HEK293 (cell line): Measurements from ENCODE around the gene CMTM5.
"Not testable (repeated sequence)": the region's sequence is repeated elsewhere in the genome, so short reads cannot be mapped to it uniquely, and the experiment has no call there.

ENCODE experiments used
- HOXD13 ChIP-seq: sonication (generic); formaldehyde crosslinking; IDR thresholded peaks from 2 replicates; pipeline ENCODE4 v1.8.0; 2022; ENCODE audit warnings: missing genetic modification reagents, borderline replicate concordance
- REPIN1 ChIP-seq: fragments of 450-650 bp; formaldehyde crosslinking; IDR thresholded peaks from 2 replicates; pipeline ENCODE4 v1.5.1; 2017; ENCODE audit warnings: missing biosample characterization, missing genetic modification characterization, low read depth
- ZNF24 ChIP-seq: fragments of 450-650 bp; formaldehyde crosslinking; IDR thresholded peaks from 2 replicates; pipeline ENCODE4 v1.5.1; 2016; ENCODE audit warnings: missing biosample characterization, missing genetic modification characterization
- ZNF341 ChIP-seq: fragments of 450-650 bp; formaldehyde crosslinking; IDR thresholded peaks from 2 replicates; pipeline ENCODE4; 2016; ENCODE audit warnings: low read depth, missing biosample characterization, missing genetic modification characterization
- ZNF776 ChIP-seq: fragments of 450-650 bp; formaldehyde crosslinking; IDR thresholded peaks from 2 replicates; pipeline ENCODE4 v1.5.0; 2017; ENCODE audit warnings: missing biosample characterization, missing genetic modification characterization, borderline replicate concordance
- ZNF777 ChIP-seq: fragments of 450-650 bp; formaldehyde crosslinking; IDR thresholded peaks from 2 replicates; pipeline ENCODE4 v1.5.1; 2017; ENCODE audit warnings: missing biosample characterization, missing genetic modification characterization, borderline replicate concordance
- TF ChIP-seq, protein P1 (sequence below): fragments of 450-650 bp; formaldehyde crosslinking; IDR thresholded peaks from 2 replicates; pipeline ENCODE4 v1.5.1; 2016; ENCODE audit warnings: missing biosample characterization, missing genetic modification characterization
- TF ChIP-seq, protein P2 (sequence below): fragments of 450-650 bp; formaldehyde crosslinking; IDR thresholded peaks from 2 replicates; pipeline ENCODE4 v1.5.1; 2016; ENCODE audit warnings: missing biosample characterization, missing genetic modification characterization

DNA sequence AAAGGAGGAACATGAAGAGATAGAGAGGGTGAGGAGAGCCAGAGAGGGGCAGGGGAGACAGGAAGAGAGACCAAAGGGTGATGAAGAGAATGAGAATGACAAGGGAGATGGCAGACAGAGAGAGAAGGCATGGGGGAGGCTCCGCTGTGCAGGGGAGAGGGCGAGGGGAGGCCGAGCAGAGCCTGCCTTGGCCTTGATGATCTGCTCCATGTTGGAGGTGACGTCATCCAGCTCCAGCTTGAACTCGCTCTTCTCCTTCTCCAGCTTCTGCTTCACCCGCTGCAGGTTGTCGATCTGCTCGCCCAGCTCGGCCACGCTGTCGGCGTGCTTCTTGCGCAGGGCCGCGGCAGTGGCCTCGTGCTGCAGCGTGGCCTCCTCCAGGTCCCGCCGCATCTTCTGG lies 13.0 kb downstream of the CMTM5 start:
- TF ChIP-seq ZNF24 (tag by site-specific recombination); HOXD13 (CRISPR knock-in tag); ZNF776 (tag by site-specific recombination); REPIN1; ZNF777 (tag by site-specific recombination); ZNF341 (tag by site-specific recombination): not testable (repeated sequence)
- TF ChIP-seq, protein P1, sequence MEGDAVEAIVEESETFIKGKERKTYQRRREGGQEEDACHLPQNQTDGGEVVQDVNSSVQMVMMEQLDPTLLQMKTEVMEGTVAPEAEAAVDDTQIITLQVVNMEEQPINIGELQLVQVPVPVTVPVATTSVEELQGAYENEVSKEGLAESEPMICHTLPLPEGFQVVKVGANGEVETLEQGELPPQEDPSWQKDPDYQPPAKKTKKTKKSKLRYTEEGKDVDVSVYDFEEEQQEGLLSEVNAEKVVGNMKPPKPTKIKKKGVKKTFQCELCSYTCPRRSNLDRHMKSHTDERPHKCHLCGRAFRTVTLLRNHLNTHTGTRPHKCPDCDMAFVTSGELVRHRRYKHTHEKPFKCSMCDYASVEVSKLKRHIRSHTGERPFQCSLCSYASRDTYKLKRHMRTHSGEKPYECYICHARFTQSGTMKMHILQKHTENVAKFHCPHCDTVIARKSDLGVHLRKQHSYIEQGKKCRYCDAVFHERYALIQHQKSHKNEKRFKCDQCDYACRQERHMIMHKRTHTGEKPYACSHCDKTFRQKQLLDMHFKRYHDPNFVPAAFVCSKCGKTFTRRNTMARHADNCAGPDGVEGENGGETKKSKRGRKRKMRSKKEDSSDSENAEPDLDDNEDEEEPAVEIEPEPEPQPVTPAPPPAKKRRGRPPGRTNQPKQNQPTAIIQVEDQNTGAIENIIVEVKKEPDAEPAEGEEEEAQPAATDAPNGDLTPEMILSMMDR: not testable (repeated sequence)
- TF ChIP-seq, protein P2, sequence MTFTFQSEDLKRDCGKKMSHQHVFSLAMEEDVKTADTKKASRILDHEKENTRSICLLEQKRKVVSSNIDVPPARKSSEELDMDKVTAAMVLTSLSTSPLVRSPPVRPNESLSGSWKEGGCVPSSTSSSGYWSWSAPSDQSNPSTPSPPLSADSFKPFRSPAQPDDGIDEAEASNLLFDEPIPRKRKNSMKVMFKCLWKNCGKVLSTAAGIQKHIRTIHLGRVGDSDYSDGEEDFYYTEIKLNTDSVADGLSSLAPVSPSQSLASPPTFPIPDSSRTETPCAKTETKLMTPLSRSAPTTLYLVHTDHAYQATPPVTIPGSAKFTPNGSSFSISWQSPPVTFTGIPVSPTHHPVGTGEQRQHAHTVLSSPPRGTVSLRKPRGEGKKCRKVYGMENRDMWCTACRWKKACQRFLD (tag by site-specific recombination): not testable (repeated sequence)
